HG03521 (cell line): Measurements from ENCODE around the gene KLKB1.
"Not testable (repeated sequence)": the region's sequence is repeated elsewhere in the genome, so short reads cannot be mapped to it uniquely, and the experiment has no call there.

Experiments used
- ATAC-seq: cut with Tn5 transposase; IDR thresholded peaks from one replicate; pipeline ENCODE4 v1.9.1; 2021; ENCODE audit warnings: mild to moderate bottlenecking, moderate library complexity; ENCODE audit not compliant: unreplicated experiment

The KLKB1 gene

GRCh38 chr4:186226521-186227189, 652 bp upstream of the KLKB1 start:
- no peak for ATAC-seq

- ATAC-seq, result no peak
Measured at GRCh38 chr4:186227744-186228513, 622 bp downstream of the KLKB1 start.

GRCh38 chr4:186228514-186228894, 1.2 kb downstream of the KLKB1 start:
- ATAC-seq, result no peak

GRCh38 chr4:186234367-186234766, 7.1 kb downstream of the KLKB1 start:
- ATAC-seq, result no peak

- no peak for ATAC-seq
Measured at GRCh38 chr4:186236126-186236525, 8.8 kb downstream of the KLKB1 start.

GRCh38 chr4:186240452-186240847, 13.1 kb downstream of the KLKB1 start:
- no peak for ATAC-seq

GRCh38 chr4:186240848-186241491, 13.7 kb downstream of the KLKB1 start:
- ATAC-seq, result no peak

- ATAC-seq, result no peak
Measured at GRCh38 chr4:186241616-186242015, 14.3 kb downstream of the KLKB1 start.

GRCh38 chr4:186242031-186242430, 14.7 kb downstream of the KLKB1 start:
- ATAC-seq, result not testable (repeated sequence)

- ATAC-seq, result no peak
Measured at GRCh38 chr4:186243331-186243730, 16.0 kb downstream of the KLKB1 start.

- no peak for ATAC-seq
Measured at GRCh38 chr4:186244835-186245234, 17.5 kb downstream of the KLKB1 start.

- not testable (repeated sequence) for ATAC-seq
Measured at GRCh38 chr4:186247062-186247752, 19.9 kb downstream of the KLKB1 start.

- ATAC-seq, result no peak
Measured at GRCh38 chr4:186248643-186249042, 21.3 kb downstream of the KLKB1 start.

- ATAC-seq, result no peak
Measured at GRCh38 chr4:186249785-186250754, 22.8 kb downstream of the KLKB1 start.

- ATAC-seq, result no peak
Measured at GRCh38 chr4:186250760-186251159, 23.5 kb downstream of the KLKB1 start.

GRCh38 chr4:186255122-186255521, 27.8 kb downstream of the KLKB1 start:
- no peak for ATAC-seq

- ATAC-seq, result no peak
Measured at GRCh38 chr4:186258216-186258811, 31.0 kb downstream of the KLKB1 start.

- ATAC-seq, result no peak
Measured at GRCh38 chr4:186260117-186260503, 32.8 kb downstream of the KLKB1 start.

- ATAC-seq, result no peak
Measured at GRCh38 chr4:186260504-186261448, 33.5 kb downstream of the KLKB1 start.
